Type B pancreatic cell (in vitro differentiated cells): ENCODE results near the gene LY6G5C. TPM values are rescaled to one million over a fixed set of nuclear protein-coding genes. Genes with fewer than 3 reads are reported as not detected.
A peak's percentile ranks its signal among the peaks of the same experiment; 100 is the strongest.

Source experiments
- DNase-seq: peaks from one replicate; pipeline ENCODE4 v3.0.0; 2021; ENCODE audit warnings: mixed read lengths; ENCODE audit not compliant: unreplicated experiment; ENCODE audit errors: extremely low spot score
- H3K27ac Mint-ChIP-seq: 2 replicates; pipeline ENCODE4 v1.8.0; 2021; ENCODE audit warnings: mild to moderate bottlenecking, mixed read lengths
- H3K27me3 Mint-ChIP-seq: 2 replicates; pipeline ENCODE4 v1.8.0; 2021; ENCODE audit warnings: mixed read lengths
- H3K36me3 Mint-ChIP-seq: 2 replicates; pipeline ENCODE4 v1.8.0; 2021; ENCODE audit warnings: mixed read lengths
- H3K4me1 Mint-ChIP-seq: one replicate; pipeline ENCODE4 v1.8.0; 2021; ENCODE audit warnings: mixed read lengths; ENCODE audit not compliant: unreplicated experiment
- H3K4me3 Mint-ChIP-seq: 2 replicates; pipeline ENCODE4 v1.8.0; 2021; ENCODE audit warnings: mild to moderate bottlenecking, mixed read lengths
- H3K9me3 Mint-ChIP-seq: 2 replicates; pipeline ENCODE4 v1.8.0; 2021; ENCODE audit warnings: mixed read lengths
- total RNA-seq: library from RNA; stranded (reverse); gene quantifications from 2 replicates; pipeline ENCODE4 v1.2.1, GENCODE V29; 2021; ENCODE audit warnings: low replicate concordance
- TF ChIP-seq, protein P1 (sequence below): fragments of 200-600 bp; sonication (generic); conservative IDR thresholded peaks from 2 replicates; pipeline ENCODE4 v1.5.0; 2021; ENCODE audit warnings: antibody characterized with exemption, mild to moderate bottlenecking

Gene LY6G5C
- total RNA-seq, 1 donor from 2014 or later, result 2.3 TPM

DNA sequence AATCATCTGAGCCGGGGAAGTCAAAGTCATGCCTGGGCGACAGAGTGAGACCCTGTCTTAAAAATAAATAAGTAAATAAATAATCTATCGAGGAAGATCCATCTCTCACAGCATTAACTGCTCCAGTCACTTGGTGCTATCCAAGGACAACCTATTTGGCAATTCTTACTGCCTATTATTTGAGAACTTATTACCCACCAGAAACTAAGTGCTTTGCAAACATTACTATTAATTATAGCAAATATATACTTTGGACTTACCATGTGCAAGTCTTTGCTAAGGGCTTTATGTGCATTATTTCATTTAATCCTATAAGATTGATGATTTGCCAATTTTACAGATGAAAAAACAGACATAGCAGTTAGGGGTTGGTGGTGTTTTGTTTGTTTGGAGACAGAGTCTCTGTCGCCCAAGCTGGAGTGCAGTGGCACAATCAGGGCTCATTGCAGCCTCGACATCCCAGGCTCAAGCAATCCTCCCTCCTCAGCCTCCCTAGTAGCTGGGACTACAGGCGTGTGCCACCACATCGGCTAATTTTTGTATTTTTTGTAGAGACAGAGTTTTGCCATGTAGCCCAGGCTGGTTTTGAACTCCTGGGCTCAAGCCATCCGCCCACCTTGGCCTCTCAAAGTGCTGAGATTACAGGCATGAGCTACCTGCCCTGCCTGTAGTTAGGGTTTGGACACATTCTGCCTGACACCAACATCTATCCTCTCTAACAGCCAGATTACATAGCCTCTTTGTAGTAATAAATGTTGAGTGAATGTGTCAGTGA, 26.1 kb downstream of the LY6G5C start:
- Mint-ChIP-seq H3K36me3 (peaks cover 26% of the 10 kb centered on the region), H3K27ac (peak overlapping the region; percentile 83), H3K4me3 (peak overlapping the region; percentile 56), H3K9me3 (no peaks in the 10 kb centered on the region), H3K4me1 (peaks cover 39% of the 10 kb centered on the region), H3K27me3 (no peaks in the 10 kb centered on the region)
- TF ChIP-seq, protein P1, sequence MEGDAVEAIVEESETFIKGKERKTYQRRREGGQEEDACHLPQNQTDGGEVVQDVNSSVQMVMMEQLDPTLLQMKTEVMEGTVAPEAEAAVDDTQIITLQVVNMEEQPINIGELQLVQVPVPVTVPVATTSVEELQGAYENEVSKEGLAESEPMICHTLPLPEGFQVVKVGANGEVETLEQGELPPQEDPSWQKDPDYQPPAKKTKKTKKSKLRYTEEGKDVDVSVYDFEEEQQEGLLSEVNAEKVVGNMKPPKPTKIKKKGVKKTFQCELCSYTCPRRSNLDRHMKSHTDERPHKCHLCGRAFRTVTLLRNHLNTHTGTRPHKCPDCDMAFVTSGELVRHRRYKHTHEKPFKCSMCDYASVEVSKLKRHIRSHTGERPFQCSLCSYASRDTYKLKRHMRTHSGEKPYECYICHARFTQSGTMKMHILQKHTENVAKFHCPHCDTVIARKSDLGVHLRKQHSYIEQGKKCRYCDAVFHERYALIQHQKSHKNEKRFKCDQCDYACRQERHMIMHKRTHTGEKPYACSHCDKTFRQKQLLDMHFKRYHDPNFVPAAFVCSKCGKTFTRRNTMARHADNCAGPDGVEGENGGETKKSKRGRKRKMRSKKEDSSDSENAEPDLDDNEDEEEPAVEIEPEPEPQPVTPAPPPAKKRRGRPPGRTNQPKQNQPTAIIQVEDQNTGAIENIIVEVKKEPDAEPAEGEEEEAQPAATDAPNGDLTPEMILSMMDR, result no peak
- DNase-seq, result no peak

DNA sequence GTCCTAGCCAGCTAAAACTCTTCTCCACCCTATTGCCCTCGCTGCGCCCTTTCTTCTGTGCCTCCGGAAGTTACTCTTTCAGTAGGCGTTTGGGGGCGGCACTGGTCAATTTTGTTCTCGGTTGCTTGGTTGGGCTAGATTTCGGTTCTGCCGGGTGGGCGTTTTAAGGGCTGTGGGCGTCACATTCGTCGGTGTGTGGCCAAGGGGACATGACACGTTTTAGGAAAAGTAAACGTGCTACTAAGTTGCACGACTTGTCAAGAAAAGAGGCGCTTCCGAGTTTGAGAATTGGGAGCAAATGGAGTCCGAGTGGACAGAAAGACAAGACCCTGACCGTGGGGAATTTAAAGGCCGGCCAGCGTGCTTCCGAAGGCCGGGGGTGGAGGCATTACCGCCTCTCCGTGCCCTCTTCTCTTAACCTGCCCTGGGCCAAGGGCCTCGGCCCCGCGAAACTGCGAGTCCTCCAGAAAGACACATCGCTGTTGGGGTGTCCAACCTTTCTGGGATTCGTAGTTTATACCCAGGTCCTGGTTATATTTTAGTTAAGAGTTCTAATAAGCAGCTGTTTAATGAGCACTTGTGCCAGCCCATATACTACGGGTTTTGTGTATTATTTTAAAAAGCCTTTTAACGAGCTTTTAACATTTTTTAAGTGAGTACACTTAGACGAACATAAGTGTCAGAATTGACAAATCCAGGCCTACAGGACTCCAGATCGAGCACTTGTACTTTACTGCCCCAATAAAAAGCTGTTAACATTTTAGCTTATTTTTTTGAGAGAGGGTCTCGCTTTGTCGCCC, 27.7 kb downstream of the LY6G5C start:
- TF ChIP-seq, protein P1, result no peak
- Mint-ChIP-seq H3K9me3 (no peaks in the 10 kb centered on the region), H3K4me1 (peaks cover 29% of the 10 kb centered on the region), H3K27ac (peak overlapping the region; percentile 99), H3K4me3 (peak overlapping the region; percentile 96), H3K27me3 (no peaks in the 10 kb centered on the region), H3K36me3 (peaks cover 35% of the 10 kb centered on the region)
- DNase-seq, result peak; percentile 84

DNA sequence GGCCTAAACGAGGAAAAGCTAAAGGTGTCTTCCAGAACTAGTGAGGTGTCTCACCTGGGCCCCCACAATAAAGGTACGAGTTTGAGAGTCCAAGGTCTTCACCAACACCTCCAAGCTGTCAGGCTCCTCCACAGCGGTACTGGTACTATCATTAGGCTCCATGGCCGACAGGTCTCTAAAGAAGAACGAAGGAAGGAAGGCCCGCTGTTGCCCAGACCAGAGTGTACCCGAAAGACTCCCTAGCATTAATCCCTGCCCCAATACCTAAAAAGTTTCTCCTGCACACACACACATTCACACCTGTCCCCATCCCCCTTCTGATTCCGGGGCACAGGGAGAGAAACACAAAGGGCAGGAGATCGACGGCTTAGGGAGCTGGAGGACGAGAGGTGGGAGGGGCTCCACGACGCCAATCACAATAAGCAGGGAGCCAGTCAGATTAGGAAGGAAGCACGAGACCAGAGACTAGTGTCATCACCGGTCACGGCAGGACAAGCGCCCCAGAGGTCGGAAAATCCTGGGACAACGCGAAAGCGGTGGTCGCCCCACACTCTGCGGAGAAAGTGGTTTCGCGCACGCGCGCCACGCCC, 29.2 kb downstream of the LY6G5C start:
- TF ChIP-seq, protein P1, result no peak
- no peak for DNase-seq
- Mint-ChIP-seq H3K9me3 (no peaks in the 10 kb centered on the region), H3K27ac (peak overlapping the region; percentile 99), H3K4me3 (peak overlapping the region; percentile 96), H3K27me3 (no peaks in the 10 kb centered on the region), H3K4me1 (peaks cover 25% of the 10 kb centered on the region), H3K36me3 (peaks cover 30% of the 10 kb centered on the region)

DNA sequence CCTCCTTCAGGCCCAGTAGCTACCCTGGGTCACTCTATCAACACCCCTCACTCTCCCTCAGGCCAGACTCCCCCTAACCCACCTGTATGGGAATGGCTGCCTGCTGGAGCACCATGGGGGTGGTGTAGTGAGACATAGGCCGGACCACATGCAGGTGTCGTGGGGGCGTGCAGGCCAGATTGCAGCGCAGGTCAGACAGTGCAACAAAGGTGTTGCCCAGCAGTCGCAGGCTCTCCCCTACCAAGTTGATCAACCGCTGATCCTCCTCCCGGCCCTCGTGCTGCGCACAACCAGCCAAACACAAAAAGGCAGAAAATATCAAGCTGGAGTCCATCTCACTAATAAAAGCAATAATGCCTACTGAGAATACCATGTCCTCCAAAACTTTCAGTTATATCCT, 35.5 kb downstream of the LY6G5C start:
- no peak for DNase-seq
- TF ChIP-seq, protein P1, result no peak
- Mint-ChIP-seq H3K4me1 (no peaks in the 10 kb centered on the region), H3K27ac (no peak overlapping the region), H3K9me3 (no peaks in the 10 kb centered on the region), H3K4me3 (no peak overlapping the region), H3K27me3 (no peaks in the 10 kb centered on the region), H3K36me3 (peaks cover 27% of the 10 kb centered on the region)

DNA sequence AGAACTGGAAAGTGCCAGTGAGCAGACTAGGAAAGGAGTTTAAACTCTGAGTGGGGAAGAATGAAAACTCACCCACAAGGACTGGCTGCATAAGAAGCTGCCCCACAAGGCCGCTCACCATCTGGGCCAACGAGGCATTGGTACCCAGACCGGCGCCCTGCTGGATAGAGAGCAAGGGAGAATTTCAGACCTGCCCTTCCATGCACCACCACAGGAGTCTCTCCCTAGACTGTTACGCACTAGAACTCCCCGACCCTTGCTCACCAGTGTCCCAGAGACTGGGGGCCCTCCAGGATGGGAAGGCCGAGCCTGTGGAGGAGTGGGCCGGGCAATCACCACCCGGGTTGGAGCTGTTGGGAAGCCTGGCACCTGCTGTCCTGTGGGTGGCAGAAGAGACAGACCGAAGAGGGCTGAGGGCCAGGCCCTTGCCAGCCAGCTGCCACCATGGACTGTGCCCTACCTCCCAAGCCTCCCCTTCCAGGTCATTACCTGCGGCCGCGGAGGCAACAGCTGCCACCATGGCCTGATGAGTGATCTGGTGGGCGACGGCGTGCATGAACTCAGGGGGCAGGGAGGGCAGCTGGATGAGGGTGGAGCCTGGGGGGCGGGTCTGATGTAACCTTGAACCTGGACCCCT, 36.9 kb downstream of the LY6G5C start:
- TF ChIP-seq, protein P1, result no peak
- H3K36me3 Mint-ChIP-seq, result peaks cover 28% of the 10 kb centered on the region

More for the DNA sequence above, 36.9 kb downstream of the LY6G5C start:
- Mint-ChIP-seq H3K27ac (no peak overlapping the region), H3K27me3 (no peaks in the 10 kb centered on the region), H3K4me3 (no peak overlapping the region), H3K9me3 (no peaks in the 10 kb centered on the region), H3K4me1 (no peaks in the 10 kb centered on the region)
- no peak for DNase-seq
